Duodenal mucosa (tissue), 2 donors: ENCODE measurements around the gene ECE1.

Experiments
- H3K27ac ChIP-seq: one replicate; pipeline ENCODE4 v1.7.0; 2013; ENCODE audit warnings: low read depth, low read length
- H3K27me3 ChIP-seq, 2 donors: one replicate each; pipeline ENCODE4 v1.7.0; 2013; ENCODE audit warnings: low read length in 2 of 2, control low read depth in 1 of 2; ENCODE audit not compliant: insufficient read depth in 2 of 2, control insufficient read depth in 1 of 2
- H3K36me3 ChIP-seq, 2 donors: one replicate each; pipeline ENCODE4 v1.7.0; 2013; ENCODE audit warnings: low read length in 2 of 2, control low read depth in 1 of 2; ENCODE audit not compliant: insufficient read depth in 2 of 2, control insufficient read depth in 1 of 2
- H3K4me1 ChIP-seq, 2 donors: one replicate each; pipeline ENCODE4 v1.7.0; 2013; ENCODE audit warnings: low read length in 2 of 2, control low read depth in 1 of 2; ENCODE audit not compliant: insufficient read depth in 2 of 2, control insufficient read depth in 1 of 2
- H3K4me3 ChIP-seq, 2 donors: one replicate each; pipeline ENCODE4 v1.7.0; 2013; ENCODE audit warnings: low read length in 2 of 2, low read depth in 1 of 2
- H3K9ac ChIP-seq, 2 donors: one replicate each; pipeline ENCODE4 v1.7.0; 2013; ENCODE audit warnings: low read length in 2 of 2, low read depth in 1 of 2
- H3K9me3 ChIP-seq, 2 donors: one replicate each; pipeline ENCODE4 v1.7.0; 2013; ENCODE audit warnings: low read length in 2 of 2, control low read depth in 1 of 2; ENCODE audit not compliant: control insufficient read depth in 1 of 2

Gene ECE1

GRCh38 chr1:21298981-21299391, 8.7 kb upstream of the ECE1 start:
- no peak overlapping the region for H3K4me3 ChIP-seq
- no peak overlapping the region for H3K27ac ChIP-seq
- H3K9ac ChIP-seq: no peak overlapping the region
- H3K36me3 ChIP-seq: no peaks in the 10 kb centered on the region
- H3K4me1 ChIP-seq: peaks cover 39 to 47% of the 10 kb centered on the region in 2 donors
- H3K27me3 ChIP-seq: no peaks in the 10 kb centered on the region
- no peaks in the 10 kb centered on the region for H3K9me3 ChIP-seq

- H3K4me1 ChIP-seq: peaks cover 42 to 50% of the 10 kb centered on the region in 2 donors
- H3K4me3 ChIP-seq: no peak overlapping the region
- no peak overlapping the region for H3K27ac ChIP-seq
- no peaks in the 10 kb centered on the region for H3K9me3 ChIP-seq
- H3K9ac ChIP-seq: no peak overlapping the region
- H3K36me3 ChIP-seq: no peaks in the 10 kb centered on the region
- no peaks in the 10 kb centered on the region for H3K27me3 ChIP-seq
Measured at GRCh38 chr1:21297975-21298374, 7.7 kb upstream of the ECE1 start.

- H3K27me3 ChIP-seq: no peaks in the 10 kb centered on the region
- no peak overlapping the region for H3K4me3 ChIP-seq
- peaks cover 45 to 54% of the 10 kb centered on the region in 2 donors for H3K4me1 ChIP-seq
- no peak overlapping the region for H3K9ac ChIP-seq
- no peak overlapping the region for H3K27ac ChIP-seq
- no peaks in the 10 kb centered on the region for H3K36me3 ChIP-seq
- H3K9me3 ChIP-seq: no peaks in the 10 kb centered on the region
Measured at GRCh38 chr1:21296509-21297354, 6.5 kb upstream of the ECE1 start.

GRCh38 chr1:21295545-21295944, 5.3 kb upstream of the ECE1 start:
- Histone ChIP-seq H3K9ac (no peak overlapping the region), H3K9me3 (no peaks in the 10 kb centered on the region), H3K27ac (no peak overlapping the region), H3K4me3 (no peak overlapping the region), H3K27me3 (no peaks in the 10 kb centered on the region), H3K4me1 (peaks cover 54 to 55% of the 10 kb centered on the region in 2 donors), H3K36me3 (no peaks in the 10 kb centered on the region)

GRCh38 chr1:21295002-21295401, 4.7 kb upstream of the ECE1 start:
- Histone ChIP-seq H3K9ac (no peak overlapping the region), H3K27ac (peak overlapping the region; percentile 8), H3K27me3 (no peaks in the 10 kb centered on the region)

GRCh38 chr1:21294266-21294989, 4.2 kb upstream of the ECE1 start:
- Histone ChIP-seq H3K27me3 (no peaks in the 10 kb centered on the region), H3K4me3 (peak overlapping the region; percentile 34 to 43), H3K9ac (no peak overlapping the region), H3K4me1 (peaks cover 57 to 58% of the 10 kb centered on the region in 2 donors), H3K9me3 (no peaks in the 10 kb centered on the region), H3K27ac (peak overlapping the region; percentile 35), H3K36me3 (no peaks in the 10 kb centered on the region)

More at GRCh38 chr1:21295002-21295401, 4.7 kb upstream of the ECE1 start:
- Histone ChIP-seq H3K36me3 (no peaks in the 10 kb centered on the region), H3K4me1 (peaks cover 55 to 57% of the 10 kb centered on the region in 2 donors), H3K4me3 (no peak overlapping the region), H3K9me3 (no peaks in the 10 kb centered on the region)

- Histone ChIP-seq H3K27me3 (no peaks in the 10 kb centered on the region), H3K4me3 (peak overlapping the region; percentile 34 to 43)
Measured at GRCh38 chr1:21293537-21294265, 3.4 kb upstream of the ECE1 start.

GRCh38 chr1:21292984-21293536, 2.8 kb upstream of the ECE1 start:
- Histone ChIP-seq H3K27ac (peak overlapping the region; percentile 35), H3K36me3 (peaks cover 0 to 2% of the 10 kb centered on the region in 2 donors), H3K9me3 (no peaks in the 10 kb centered on the region), H3K4me3 (peak overlapping the region in 1 of 2 donors; percentile 34), H3K4me1 (peaks cover 56 to 57% of the 10 kb centered on the region in 2 donors), H3K27me3 (no peaks in the 10 kb centered on the region), H3K9ac (peak overlapping the region; percentile 30 to 32)

More at GRCh38 chr1:21293537-21294265, 3.4 kb upstream of the ECE1 start:
- H3K4me1 ChIP-seq: peaks cover 57 to 58% of the 10 kb centered on the region in 2 donors
- H3K9ac ChIP-seq: peak overlapping the region; percentile 0 to 30
- H3K9me3 ChIP-seq: no peaks in the 10 kb centered on the region
- no peaks in the 10 kb centered on the region for H3K36me3 ChIP-seq
- peak overlapping the region; percentile 35 for H3K27ac ChIP-seq

- H3K4me3 ChIP-seq: no peak overlapping the region
- H3K27me3 ChIP-seq: no peaks in the 10 kb centered on the region
- H3K9me3 ChIP-seq: no peaks in the 10 kb centered on the region
- H3K27ac ChIP-seq: peak overlapping the region; percentile 6
- H3K4me1 ChIP-seq: peaks cover 55 to 59% of the 10 kb centered on the region in 2 donors
- peak overlapping the region in 1 of 2 donors; percentile 32 for H3K9ac ChIP-seq
- H3K36me3 ChIP-seq: peaks cover 0 to 3% of the 10 kb centered on the region in 2 donors
Measured at GRCh38 chr1:21292503-21292983, 2.3 kb upstream of the ECE1 start.
